Activated naive CD8-positive, alpha-beta T cell treated with anti-CD3 and anti-CD28 coated beads for 36 hours (primary cell): ENCODE measurements around the gene GASK1A. TPM values are rescaled to one million over a fixed set of nuclear protein-coding genes. Genes with fewer than 3 reads are reported as not detected.
A peak's percentile ranks its signal among the peaks of the same experiment; 100 is the strongest.

Experiments
- DNase-seq: peaks from one replicate; pipeline ENCODE4 v3.0.0; 2021
- H3K27ac Mint-ChIP-seq: one replicate; pipeline ENCODE4 v1.8.0; 2022; ENCODE audit warnings: mild to moderate bottlenecking, moderate library complexity, mixed read lengths
- H3K27me3 Mint-ChIP-seq: one replicate; pipeline ENCODE4 v1.8.0; 2022; ENCODE audit warnings: mild to moderate bottlenecking, mixed read lengths
- H3K36me3 Mint-ChIP-seq: one replicate; pipeline ENCODE4 v1.8.0; 2021; ENCODE audit warnings: mild to moderate bottlenecking, mixed read lengths
- H3K4me1 Mint-ChIP-seq: one replicate; pipeline ENCODE4 v1.8.0; 2021; ENCODE audit warnings: mixed read lengths
- H3K4me3 Mint-ChIP-seq: one replicate; pipeline ENCODE4 v1.8.0; 2022; ENCODE audit warnings: mild to moderate bottlenecking, moderate library complexity, mixed read lengths
- H3K9me3 Mint-ChIP-seq: one replicate; pipeline ENCODE4 v1.8.0; 2022; ENCODE audit warnings: mixed read lengths
- total RNA-seq, 2 experiments: library from RNA; stranded (reverse); gene quantifications; one replicate each; pipeline ENCODE4 v1.2.3, GENCODE V29; 2021

Gene GASK1A
- total RNA-seq, 2 experiments from 2014 or later: 0.08 TPM; not detected in 1

- peaks cover 21% of the 10 kb centered on the region for H3K4me1 Mint-ChIP-seq
- H3K27ac Mint-ChIP-seq: no peak overlapping the region
- H3K4me3 Mint-ChIP-seq: peak overlapping the region; percentile 82
- H3K27me3 Mint-ChIP-seq: no peaks in the 10 kb centered on the region
- H3K36me3 Mint-ChIP-seq: no peaks in the 10 kb centered on the region
- DNase-seq: peak; percentile 48
- no peaks in the 10 kb centered on the region for H3K9me3 Mint-ChIP-seq
These were observed 125.8 kb downstream of the GASK1A start for GRCh38 chr3:43104660-43105595.

GRCh38 chr3:43105596-43106292 lies 126.6 kb downstream of the GASK1A start, which contains the start of gene POMGNT2:
TSS of gene POMGNT2 (minus strand) at chr3:43106079. CDS start at chr3:43081431, 24,648 bp downstream.
- DNase-seq: peak; percentile 91
- H3K27me3 Mint-ChIP-seq: no peaks in the 10 kb centered on the region
- H3K9me3 Mint-ChIP-seq: no peaks in the 10 kb centered on the region
- peaks cover 18% of the 10 kb centered on the region for H3K4me1 Mint-ChIP-seq
- no peaks in the 10 kb centered on the region for H3K36me3 Mint-ChIP-seq
- H3K4me3 Mint-ChIP-seq: peak within 1 kb of the TSS; percentile 82
- no peak within 1 kb of the TSS for H3K27ac Mint-ChIP-seq

- no peak overlapping the region for H3K27ac Mint-ChIP-seq
- DNase-seq: no peak
- peaks cover 18% of the 10 kb centered on the region for H3K4me1 Mint-ChIP-seq
- no peaks in the 10 kb centered on the region for H3K9me3 Mint-ChIP-seq
- H3K36me3 Mint-ChIP-seq: no peaks in the 10 kb centered on the region
- H3K4me3 Mint-ChIP-seq: peak overlapping the region; percentile 79
- H3K27me3 Mint-ChIP-seq: no peaks in the 10 kb centered on the region
These were observed 127.2 kb downstream of the GASK1A start for GRCh38 chr3:43106293-43106628.

Other genes with a start within 250 kb of the GASK1A start
- under 1 TPM in 1 of 2 experiments, not detected in 1; 0.49 TPM for gene CCDC13, start 206.1 kb upstream of the GASK1A start, total RNA-seq
- gene HIGD1A, start 174.8 kb upstream of the GASK1A start, total RNA-seq: 10 to 100 TPM; 83.1 to 85.3 TPM
- 1 to 10 TPM; 2.8 to 2.9 TPM for gene ACKR2, start 169.9 kb upstream of the GASK1A start, total RNA-seq
- not detected for gene CYP8B1, start 103.4 kb upstream of the GASK1A start, total RNA-seq
- gene ZNF662, start 73.2 kb upstream of the GASK1A start, total RNA-seq: 1 to 10 TPM; 4.9 to 5.3 TPM
- gene POMGNT2, start 126.8 kb downstream of the GASK1A start, total RNA-seq: 10 to 100 TPM; 12.1 to 13.3 TPM